Stimulated activated CD8-positive, alpha-beta memory T cell treated with anti-CD3 and anti-CD28 coated beads, Interleukin-12 subunit alpha, Interleukin-12 subunit beta, amount 100 ng/mL, for 1 hour (primary cell): ENCODE results near the gene ARHGAP27.

ENCODE experiments used
- DNase-seq: peaks from one replicate; pipeline ENCODE4 v3.0.0-alpha.2; 2020; ENCODE audit warnings: low read depth

ARHGAP27 gene

GRCh38 chr17:45430738-45431530 is 1.7 kb downstream of the ARHGAP27 start:
- DNase-seq = no peak

- no peak for DNase-seq
Observed at GRCh38 chr17:45430006-45430737, 2.5 kb downstream of the ARHGAP27 start.

DNA sequence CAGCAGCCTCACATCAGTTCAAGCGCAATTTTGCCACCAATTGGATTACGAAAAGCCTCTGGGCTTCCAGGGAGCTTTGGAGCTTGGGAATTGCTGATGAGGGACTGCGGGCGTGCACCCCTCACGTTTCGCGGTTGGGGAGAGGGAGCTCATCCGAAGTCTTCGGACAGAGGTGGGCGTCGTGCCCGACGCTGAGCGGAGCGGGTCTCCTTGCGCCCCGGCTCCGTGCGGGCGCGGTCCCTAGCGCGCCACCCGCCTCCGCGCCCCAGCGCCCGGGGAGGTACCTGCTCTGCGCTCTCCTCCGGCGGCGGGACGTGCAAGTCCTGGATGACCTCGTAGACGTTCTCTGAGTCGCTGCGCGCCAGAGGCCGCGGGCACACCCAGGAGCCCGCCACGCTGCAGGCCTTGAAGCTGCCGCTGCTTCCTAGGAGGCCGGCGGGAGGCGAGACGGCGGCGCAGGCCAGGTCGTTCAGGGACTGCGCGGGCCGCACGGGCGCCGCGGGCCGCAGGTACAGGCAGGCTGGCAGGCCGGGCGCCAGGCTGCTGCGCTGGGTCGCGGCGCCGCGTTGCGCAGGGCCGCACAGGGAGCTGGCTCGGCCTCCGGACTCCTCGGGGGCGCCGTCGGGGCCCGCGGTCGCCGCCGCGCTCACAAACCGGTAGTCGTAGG is 3.2 kb downstream of the ARHGAP27 start:
- DNase-seq = no peak

DNA sequence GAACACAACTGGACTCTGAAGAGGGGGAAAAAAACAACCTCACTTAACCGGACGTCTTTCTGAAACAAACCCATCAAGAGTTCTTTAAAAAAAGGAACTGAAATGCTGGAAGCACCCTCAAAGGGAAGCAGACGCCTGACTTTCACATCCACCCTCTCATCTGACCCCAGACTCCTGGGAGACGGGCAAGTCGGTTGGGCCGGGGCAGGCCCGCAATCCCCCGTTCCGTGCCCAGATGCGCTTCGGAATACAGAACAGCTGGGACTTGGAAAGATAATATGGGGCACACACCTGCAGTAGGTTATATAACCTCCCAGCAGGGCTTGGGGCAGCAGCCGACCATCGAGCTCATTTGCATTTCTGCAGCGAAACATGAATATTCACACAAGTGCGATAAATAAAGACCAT is 3.7 kb downstream of the ARHGAP27 start:
- DNase-seq = no peak

- peak; percentile 58 for DNase-seq
Observed at GRCh38 chr17:45428050-45428617, 4.5 kb downstream of the ARHGAP27 start.

DNA sequence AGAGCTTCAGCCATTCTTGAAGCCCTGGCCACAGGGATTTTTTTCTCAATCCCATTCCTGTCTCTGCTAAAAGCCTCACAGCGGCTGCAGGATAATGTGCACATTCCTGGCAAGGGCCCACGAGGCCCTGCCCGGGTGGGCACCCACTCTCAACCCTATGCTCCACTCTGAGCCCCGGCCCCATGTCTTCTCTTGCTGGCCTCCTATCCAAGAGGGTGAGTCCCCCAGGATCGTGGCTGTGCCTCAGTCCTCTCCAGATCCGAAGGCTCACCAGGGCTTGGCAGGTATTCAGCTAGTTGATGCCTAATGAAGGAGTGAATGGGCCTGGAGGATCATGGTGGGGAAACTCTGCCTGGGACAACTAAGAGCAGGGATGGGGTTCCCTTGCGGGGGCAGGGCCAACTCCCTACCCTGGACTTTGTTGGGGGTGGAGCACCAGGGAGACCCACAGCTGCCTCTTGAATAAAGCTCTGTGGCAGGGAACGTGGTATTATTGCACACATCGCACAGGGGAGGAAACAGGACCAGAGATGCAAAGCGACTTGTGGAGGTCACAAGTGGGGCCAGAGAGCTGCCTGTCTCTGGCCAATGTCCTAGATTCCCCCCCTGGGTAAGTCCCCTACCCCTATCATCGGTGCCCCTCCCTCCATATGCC is 5.4 kb downstream of the ARHGAP27 start:
- no peak for DNase-seq

DNA sequence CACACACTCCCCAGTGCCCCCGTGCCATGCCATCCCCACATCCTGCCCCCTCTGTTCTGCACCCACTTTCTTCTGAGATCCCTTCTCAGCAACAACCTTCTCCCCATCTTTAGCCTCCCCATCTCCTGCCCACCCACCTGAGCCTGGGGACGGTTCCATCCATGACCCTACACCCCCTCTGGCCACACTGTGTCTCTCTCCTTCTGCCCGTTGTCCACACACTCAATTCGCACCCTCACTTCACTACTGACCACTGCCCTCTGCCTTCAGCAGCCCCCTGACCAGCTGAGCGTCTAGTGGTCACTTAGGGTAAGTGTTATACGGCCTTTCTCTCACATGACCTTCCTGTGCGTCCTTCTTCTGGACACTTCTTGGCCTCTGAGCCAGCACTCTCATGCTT is 6.1 kb downstream of the ARHGAP27 start:
- no peak for DNase-seq

GRCh38 chr17:45425984-45426413 is 6.7 kb downstream of the ARHGAP27 start:
- DNase-seq = no peak

- DNase-seq = no peak
Observed at GRCh38 chr17:45425125-45425983, 7.3 kb downstream of the ARHGAP27 start.

DNA sequence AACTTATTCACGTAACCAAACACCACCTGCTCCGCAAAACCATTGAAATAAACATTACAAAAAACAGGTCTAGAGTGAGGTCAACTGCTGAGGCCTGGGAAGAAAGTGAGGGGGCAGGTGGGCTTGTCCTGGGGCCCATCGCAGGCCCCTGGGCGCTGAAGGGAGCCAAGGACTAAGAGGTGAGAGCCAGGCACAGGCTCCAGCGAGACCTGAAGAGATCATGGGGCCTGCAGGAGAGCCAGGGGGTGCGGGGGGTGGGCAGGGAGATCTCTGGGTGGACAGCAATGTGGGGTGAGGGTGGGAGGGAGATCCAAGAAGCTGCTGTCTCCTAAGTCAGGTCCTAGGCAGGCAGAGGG is 7.9 kb downstream of the ARHGAP27 start:
- DNase-seq = no peak

GRCh38 chr17:45423975-45424335 is 8.7 kb downstream of the ARHGAP27 start:
- DNase-seq = no peak

GRCh38 chr17:45423304-45423974 is 9.2 kb downstream of the ARHGAP27 start:
- DNase-seq = no peak

- DNase-seq = no peak
Observed at GRCh38 chr17:45414990-45415881, 17.4 kb downstream of the ARHGAP27 start.

GRCh38 chr17:45413498-45413923 is 19.2 kb downstream of the ARHGAP27 start:
- no peak for DNase-seq

DNA sequence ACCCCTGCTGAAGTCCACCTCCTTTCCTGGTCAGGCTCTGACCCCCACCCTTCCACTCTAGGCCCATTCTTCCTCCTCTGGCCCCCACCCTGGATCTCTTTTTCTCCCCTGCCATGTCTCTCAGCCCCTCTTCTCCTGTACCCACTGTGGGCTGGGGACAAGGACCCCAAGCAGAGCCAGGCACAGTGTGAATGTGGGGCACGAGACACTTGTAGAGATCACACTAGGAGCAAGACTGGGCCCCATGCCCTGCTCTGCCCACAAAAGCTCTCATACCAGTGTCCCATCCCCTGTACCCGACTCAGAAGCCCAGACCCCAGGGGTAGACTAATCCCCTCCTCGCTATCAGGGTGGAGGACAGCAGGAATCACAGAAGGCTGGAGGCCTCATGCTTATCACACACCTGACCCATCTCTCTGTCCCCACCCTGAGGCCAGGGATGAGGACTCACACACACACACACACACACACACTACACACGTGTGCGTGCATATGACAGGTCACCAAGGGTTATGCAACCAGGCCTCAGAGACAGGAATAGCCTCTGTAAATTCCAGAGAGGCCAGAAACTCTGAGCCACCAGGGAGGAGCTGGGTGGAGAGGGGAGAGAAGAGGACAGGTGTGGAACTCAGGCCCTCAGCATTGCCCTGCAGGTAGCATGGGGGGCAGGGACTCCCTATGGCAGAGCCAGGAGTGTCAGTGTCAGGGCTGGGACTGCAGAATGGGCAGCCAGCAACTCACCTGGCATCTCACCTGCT is 21.1 kb downstream of the ARHGAP27 start:
- no peak for DNase-seq

DNA sequence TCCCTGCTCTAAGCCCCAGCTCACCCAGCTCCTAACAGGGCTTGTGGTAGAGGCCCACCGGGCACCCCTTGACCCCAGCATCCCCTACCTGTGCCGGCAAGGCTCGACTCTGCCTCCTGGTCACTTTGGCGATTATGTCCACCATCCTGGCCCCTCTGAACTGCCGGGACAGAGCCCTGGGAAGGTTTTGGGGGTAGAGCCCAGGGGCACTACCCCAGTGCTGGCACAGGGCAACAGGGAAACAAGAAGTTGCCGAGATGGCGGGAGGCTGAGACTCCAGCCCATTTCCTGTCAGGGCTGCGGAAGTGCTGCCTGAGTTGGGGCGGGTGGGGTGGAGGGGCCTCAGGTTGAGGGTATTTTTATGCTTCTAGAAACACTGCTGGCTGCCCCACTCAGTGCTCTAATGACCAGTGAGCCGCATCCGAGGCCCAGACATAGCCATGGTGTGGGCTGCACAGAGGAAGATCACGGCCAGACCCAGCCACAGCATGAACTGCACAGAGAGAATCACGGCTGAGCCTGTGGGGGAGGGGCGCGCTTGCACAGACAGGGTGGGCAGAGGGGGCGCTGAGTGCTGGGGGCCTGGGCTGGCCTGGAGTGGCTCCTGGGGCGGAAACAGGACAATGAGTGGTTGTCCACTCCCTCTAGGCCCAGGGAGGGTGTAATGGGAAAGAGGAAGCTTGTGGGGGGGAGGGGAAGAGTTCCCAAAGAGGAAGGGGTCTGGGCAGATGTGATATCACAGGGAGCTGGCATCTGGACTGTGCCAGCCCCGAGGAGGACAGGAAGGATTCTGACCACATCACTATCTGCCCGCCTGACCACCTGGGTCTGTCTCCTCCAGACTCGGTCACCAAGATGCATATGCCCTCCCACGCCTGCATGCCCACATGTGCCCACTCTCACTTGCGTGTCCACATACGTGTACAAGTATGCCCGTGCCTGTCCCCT is 22.3 kb downstream of the ARHGAP27 start:
- no peak for DNase-seq

DNA sequence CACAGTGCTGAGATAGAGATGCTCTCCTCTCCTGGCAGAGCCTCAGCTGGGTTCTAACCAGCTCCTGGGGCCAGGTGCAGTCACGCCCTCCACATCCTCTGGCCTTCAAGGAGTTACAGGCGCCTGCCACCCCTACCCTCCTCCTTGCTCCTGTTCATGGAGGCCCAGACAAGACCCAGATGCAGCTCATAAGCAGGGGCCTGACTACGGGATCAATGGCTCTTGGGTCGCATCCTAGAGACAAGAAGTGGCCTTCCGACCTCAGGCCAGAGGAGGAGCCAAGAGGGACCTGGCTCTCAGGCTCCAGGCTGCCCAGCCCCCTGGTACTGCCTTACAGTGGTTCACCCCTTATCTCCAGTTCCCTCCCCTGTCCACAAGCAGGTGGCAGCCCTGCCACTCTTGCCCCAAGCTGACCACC is 23.0 kb downstream of the ARHGAP27 start:
- DNase-seq = no peak
